WTC11 (cell line): ENCODE results near the gene OTOGL. TPM values are rescaled to one million over a fixed set of nuclear protein-coding genes. Genes with fewer than 3 reads are reported as not detected.

Experiments
- ATAC-seq: fragments of 200-7000 bp; cut with Tn5 transposase; 2 replicates; pipeline ENCODE4 v1.10.0; 2021; ENCODE audit warnings: mild to moderate bottlenecking, moderate library complexity
- CTCF ChIA-PET: fragments of 300-600 bp; sonication (Branson Sonifier 250); formaldehyde crosslinking; loops from one replicate; lab custom pipeline; 2021; ENCODE audit warnings: antibody characterized with exemption; lab: Charles Lee
- POLR2A ChIA-PET: fragments of 350-600 bp; sonication (Branson Sonifier 250); formaldehyde crosslinking; loops from one replicate; lab custom pipeline; 2021; ENCODE audit warnings: antibody characterized with exemption; lab: Charles Lee
- DNase-seq: peaks from one replicate; pipeline ENCODE4 v3.0.0; 2021; ENCODE audit warnings: low spot score
- H3K27ac Mint-ChIP-seq: 2 replicates; pipeline ENCODE4 v1.8.0; 2021; ENCODE audit warnings: mixed read lengths
- H3K27me3 Mint-ChIP-seq: 2 replicates; pipeline ENCODE4 v1.8.0; 2021; ENCODE audit warnings: low read depth, mild to moderate bottlenecking, moderate library complexity, mixed read lengths
- H3K36me3 Mint-ChIP-seq: 2 replicates; pipeline ENCODE4 v1.8.0; 2021; ENCODE audit warnings: mixed read lengths
- H3K4me1 Mint-ChIP-seq: 2 replicates; pipeline ENCODE4 v1.8.0; 2022; ENCODE audit warnings: mixed read lengths
- H3K4me3 Mint-ChIP-seq: 2 replicates; pipeline ENCODE4 v1.8.0; 2021; ENCODE audit warnings: mild to moderate bottlenecking, moderate library complexity, mixed read lengths
- H3K9me3 Mint-ChIP-seq: 2 replicates; pipeline ENCODE4 v1.8.0; 2021; ENCODE audit warnings: mixed read lengths
- AFF4 ChIP-seq: sonication (generic); formaldehyde crosslinking; IDR thresholded peaks from 2 replicates; pipeline ENCODE4 v1.8.1; 2023; ENCODE audit warnings: mild to moderate bottlenecking, missing genetic modification reagents, borderline replicate concordance
- ATF2 ChIP-seq: sonication (generic); formaldehyde crosslinking; IDR thresholded peaks from 2 replicates; pipeline ENCODE4 v1.8.1; 2022; ENCODE audit warnings: low read depth, missing genetic modification reagents, borderline replicate concordance
- CBFB ChIP-seq: sonication (generic); formaldehyde crosslinking; IDR thresholded peaks from 2 replicates; pipeline ENCODE4 v1.8.1; 2022; ENCODE audit warnings: mild to moderate bottlenecking, low read depth, missing genetic modification reagents
- EMX1 ChIP-seq: fragments of 250-450 bp; sonication (Bioruptor Pico); IDR thresholded peaks from 2 replicates; pipeline ENCODE4 v1.8.0; 2021; ENCODE audit warnings: mild to moderate bottlenecking
- FOXP1 ChIP-seq: sonication (generic); formaldehyde crosslinking; IDR thresholded peaks from 2 replicates; pipeline ENCODE4 v1.8.0; 2022; ENCODE audit warnings: missing genetic modification reagents, mild to moderate bottlenecking, moderate library complexity, borderline replicate concordance
- HMGA2 ChIP-seq: fragments of 250-450 bp; sonication (Bioruptor Pico); IDR thresholded peaks from 2 replicates; pipeline ENCODE4 v1.4.0; 2021; ENCODE audit warnings: mild to moderate bottlenecking, moderate library complexity
- IRF1 ChIP-seq: sonication (generic); formaldehyde crosslinking; IDR thresholded peaks from 2 replicates; pipeline ENCODE4 v1.8.0; 2023; ENCODE audit warnings: missing genetic modification reagents
- JUN ChIP-seq: sonication (generic); formaldehyde crosslinking; IDR thresholded peaks from 2 replicates; pipeline ENCODE4 v1.8.0; 2023; ENCODE audit warnings: mild to moderate bottlenecking, missing genetic modification reagents
- MXD4 ChIP-seq: fragments of 250-450 bp; sonication (Bioruptor Pico); IDR thresholded peaks from 2 replicates; pipeline ENCODE4 v1.8.0; 2021; ENCODE audit warnings: mild to moderate bottlenecking, moderate library complexity, borderline replicate concordance
- MYBL2 ChIP-seq: sonication (generic); formaldehyde crosslinking; IDR thresholded peaks from 2 replicates; pipeline ENCODE4 v1.8.1; 2023; ENCODE audit warnings: mild to moderate bottlenecking, moderate library complexity, missing genetic modification reagents
- PREB ChIP-seq: sonication (generic); formaldehyde crosslinking; IDR thresholded peaks from 2 replicates; pipeline ENCODE4 v1.8.1; 2022; ENCODE audit warnings: mild to moderate bottlenecking, missing genetic modification reagents, moderate library complexity, borderline replicate concordance
- SMAD4 ChIP-seq: sonication (generic); formaldehyde crosslinking; IDR thresholded peaks from 2 replicates; pipeline ENCODE4 v1.8.0; 2022; ENCODE audit warnings: mild to moderate bottlenecking, missing genetic modification reagents
- SOX15 ChIP-seq: fragments of 250-450 bp; sonication (Bioruptor Pico); IDR thresholded peaks from 2 replicates; pipeline ENCODE4 v1.9.0; 2021; ENCODE audit warnings: mild to moderate bottlenecking
- SP1 ChIP-seq: sonication (generic); formaldehyde crosslinking; conservative IDR thresholded peaks from 2 replicates; pipeline ENCODE4 v1.8.1; 2022; ENCODE audit warnings: missing genetic modification reagents
- TEAD4 ChIP-seq: sonication (generic); formaldehyde crosslinking; IDR thresholded peaks from 2 replicates; pipeline ENCODE4 v1.8.0; 2022; ENCODE audit warnings: mild to moderate bottlenecking, missing genetic modification reagents
- USF1 ChIP-seq: sonication (generic); formaldehyde crosslinking; IDR thresholded peaks from 2 replicates; pipeline ENCODE4 v1.8.0; 2022; ENCODE audit warnings: mild to moderate bottlenecking, missing genetic modification reagents
- total RNA-seq: library from RNA; stranded (reverse); gene quantifications from 3 replicates; pipeline ENCODE4 v1.2.3, GENCODE V29; 2021

OTOGL gene
- total RNA-seq, 1 experiment from 2014 or later: 0.55 TPM

GRCh38 chr12:80373666-80374065, 274.3 kb downstream of the OTOGL start:
- CTCF ChIA-PET: no interaction called here
- no peak for ATAC-seq
- H3K36me3 Mint-ChIP-seq: no peaks in the 10 kb centered on the region
- H3K4me3 Mint-ChIP-seq: no peak overlapping the region
- no peak for DNase-seq
- H3K27me3 Mint-ChIP-seq: no peaks in the 10 kb centered on the region
- H3K9me3 Mint-ChIP-seq: no peaks in the 10 kb centered on the region
- no peak for TF ChIP-seq SOX15 (CRISPR knock-in tag)
- H3K4me1 Mint-ChIP-seq: no peaks in the 10 kb centered on the region
- POLR2A ChIA-PET: no interaction called here
- no peak overlapping the region for H3K27ac Mint-ChIP-seq

GRCh38 chr12:80374615-80375014, 275.3 kb downstream of the OTOGL start:
- Mint-ChIP-seq H3K4me1 (no peaks in the 10 kb centered on the region), H3K9me3 (no peaks in the 10 kb centered on the region), H3K27ac (no peak overlapping the region), H3K36me3 (no peaks in the 10 kb centered on the region), H3K4me3 (no peak overlapping the region), H3K27me3 (no peaks in the 10 kb centered on the region)
- CTCF ChIA-PET: no interaction called here
- ATAC-seq: no peak
- TF ChIP-seq MYBL2 (CRISPR knock-in tag) (no peak), HMGA2 (CRISPR knock-in tag) (no peak), SP1 (CRISPR knock-in tag) (no peak), FOXP1 (no peak), TEAD4 (CRISPR knock-in tag) (no peak), USF1 (CRISPR knock-in tag) (no peak), EMX1 (CRISPR knock-in tag) (no peak), CBFB (CRISPR knock-in tag) (no peak), ATF2 (CRISPR knock-in tag) (no peak), MXD4 (no peak), AFF4 (CRISPR knock-in tag) (no peak), JUN (CRISPR knock-in tag) (no peak), SMAD4 (CRISPR knock-in tag) (no peak), IRF1 (CRISPR knock-in tag) (no peak), PREB (CRISPR knock-in tag) (no peak)
- DNase-seq: no peak
- POLR2A ChIA-PET: no interaction called here
